ENCODE results near the gene CWH43. TPM values are rescaled to one million over a fixed set of nuclear protein-coding genes. Genes with fewer than 3 reads are reported as not detected.
"Not testable (repeated sequence)": the region's sequence is repeated elsewhere in the genome, so short reads cannot be mapped to it uniquely, and the experiment has no call there.

CWH43 gene
- total and polyA plus RNA-seq, 2 donors (not counting 3 experiments of a cell fraction or from before 2014, with no cell fraction given) = not detected

- POLR2A ChIA-PET = not testable (repeated sequence)
Measured at GRCh38 chr4:48984005-48984404, 2.1 kb upstream of the CWH43 start.

GRCh38 chr4:48985602-48985975 is 486 bp upstream of the CWH43 start:
- POLR2A ChIA-PET = no interaction called here
- DNase-seq (ENCODE audit: low read depth, low spot score) (no peak), FAIRE-seq (no peak)
- Histone ChIP-seq H3K9me1 (replicated peaks; ENCODE audit: control insufficient read depth, extremely low read depth, insufficient read depth, low read length) (no peaks in the 10 kb centered on the region), H3K9ac (replicated peaks; ENCODE audit: extremely low read depth, insufficient read depth, low read length) (no peak overlapping the region), H3K79me2 (ENCODE audit: control insufficient read depth, insufficient read depth, low read length) (no peaks in the 10 kb centered on the region), H2AFZ (ENCODE audit: low read depth, low read length) (no peak overlapping the region), H3K36me3 (ENCODE audit: control insufficient read depth in 2 of 2, extremely low read depth in 1 of 2, insufficient read depth in 2 of 2, low read length in 2 of 2) (no peaks in the 10 kb centered on the region), H3K9me3 (replicated peaks; ENCODE audit: control insufficient read depth, insufficient read depth, low read length) (no peaks in the 10 kb centered on the region), H3K27me3 (ENCODE audit: control insufficient read depth in 2 of 2, insufficient read depth in 2 of 2, low read length in 2 of 2) (peaks cover 27 to 39% of the 10 kb centered on the region in 2 experiments), H3K4me1 (ENCODE audit: control insufficient read depth, extremely low read depth, insufficient read depth, low read length) (no peaks in the 10 kb centered on the region), H4K20me1 (replicated peaks; ENCODE audit: control insufficient read depth, extremely low read depth, insufficient read depth, low read length) (no peaks in the 10 kb centered on the region), H3K27ac (ENCODE audit: insufficient read depth, low read depth, low read length) (no peak overlapping the region), H3K4me3 (replicated peaks in 1 of 3; ENCODE audit: insufficient read depth in 1 of 3, low read depth in 1 of 3, low read length in 3 of 3) (no peak overlapping the region), H3K4me2 (ENCODE audit: insufficient read depth, low read length) (no peak overlapping the region)
- TF ChIP-seq POLR2A (IDR thresholded peaks at IDR 0.05; ENCODE audit: low read depth, low read length) (no peak), JUN (IDR thresholded peaks at IDR 0.05; ENCODE audit: borderline replicate concordance, insufficient read depth, insufficient read length, low read depth) (no peak), GATA2 (IDR thresholded peaks at IDR 0.05; ENCODE audit: insufficient read depth, insufficient read length, low read depth, low read length) (no peak), MYC (IDR thresholded peaks at IDR 0.05; ENCODE audit: low read depth, low read length) (no peak), POLR2AphosphoS5 (IDR thresholded peaks at IDR 0.05; ENCODE audit: insufficient read depth, low read depth, low read length) (no peak), FOS (IDR thresholded peaks at IDR 0.05; ENCODE audit: borderline replicate concordance, insufficient read depth, low read length) (no peak), EZH2 (IDR thresholded peaks at IDR 0.05; ENCODE audit: borderline replicate concordance, low read depth, low read length, severe bottlenecking) (no peak)
- TF ChIP-seq, protein P1, sequence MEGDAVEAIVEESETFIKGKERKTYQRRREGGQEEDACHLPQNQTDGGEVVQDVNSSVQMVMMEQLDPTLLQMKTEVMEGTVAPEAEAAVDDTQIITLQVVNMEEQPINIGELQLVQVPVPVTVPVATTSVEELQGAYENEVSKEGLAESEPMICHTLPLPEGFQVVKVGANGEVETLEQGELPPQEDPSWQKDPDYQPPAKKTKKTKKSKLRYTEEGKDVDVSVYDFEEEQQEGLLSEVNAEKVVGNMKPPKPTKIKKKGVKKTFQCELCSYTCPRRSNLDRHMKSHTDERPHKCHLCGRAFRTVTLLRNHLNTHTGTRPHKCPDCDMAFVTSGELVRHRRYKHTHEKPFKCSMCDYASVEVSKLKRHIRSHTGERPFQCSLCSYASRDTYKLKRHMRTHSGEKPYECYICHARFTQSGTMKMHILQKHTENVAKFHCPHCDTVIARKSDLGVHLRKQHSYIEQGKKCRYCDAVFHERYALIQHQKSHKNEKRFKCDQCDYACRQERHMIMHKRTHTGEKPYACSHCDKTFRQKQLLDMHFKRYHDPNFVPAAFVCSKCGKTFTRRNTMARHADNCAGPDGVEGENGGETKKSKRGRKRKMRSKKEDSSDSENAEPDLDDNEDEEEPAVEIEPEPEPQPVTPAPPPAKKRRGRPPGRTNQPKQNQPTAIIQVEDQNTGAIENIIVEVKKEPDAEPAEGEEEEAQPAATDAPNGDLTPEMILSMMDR (IDR thresholded peaks at IDR 0.05; ENCODE audit: extremely low read depth in 1 of 2, insufficient read depth in 1 of 2, low read depth in 1 of 2, low read length in 2 of 2) = no peak
- TF ChIP-seq, protein P2, sequence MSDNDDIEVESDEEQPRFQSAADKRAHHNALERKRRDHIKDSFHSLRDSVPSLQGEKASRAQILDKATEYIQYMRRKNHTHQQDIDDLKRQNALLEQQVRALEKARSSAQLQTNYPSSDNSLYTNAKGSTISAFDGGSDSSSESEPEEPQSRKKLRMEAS (IDR thresholded peaks at IDR 0.05; ENCODE audit: insufficient read depth, insufficient read length) = no peak
- dilution Hi-C loops (cut with MboI; ENCODE audit: extremely low pct_ligation_motif_present, low sequenced_read_pairs) (no loop called here), intact Hi-C loops (cut with micrococcal nuclease) (no loop called here)
- CTCF ChIA-PET = no interaction called here
- BruUV-seq (replicated peaks) = no TSS peak

More at GRCh38 chr4:48984005-48984404, 2.1 kb upstream of the CWH43 start:
- BruUV-seq (replicated peaks); H2AFZ ChIP-seq (ENCODE audit: low read depth, low read length); FAIRE-seq; H3K27ac ChIP-seq (ENCODE audit: insufficient read depth, low read depth, low read length); DNase-seq (ENCODE audit: low read depth, low spot score); CTCF ChIA-PET; H3K36me3 ChIP-seq (ENCODE audit: control insufficient read depth in 2 of 2, extremely low read depth in 1 of 2, insufficient read depth in 2 of 2, low read length in 2 of 2); H3K4me2 ChIP-seq (ENCODE audit: insufficient read depth, low read length); H4K20me1 ChIP-seq (replicated peaks; ENCODE audit: control insufficient read depth, extremely low read depth, insufficient read depth, low read length); H3K79me2 ChIP-seq (ENCODE audit: control insufficient read depth, insufficient read depth, low read length); H3K9me1 ChIP-seq (replicated peaks; ENCODE audit: control insufficient read depth, extremely low read depth, insufficient read depth, low read length); H3K9me3 ChIP-seq (replicated peaks; ENCODE audit: control insufficient read depth, insufficient read depth, low read length); intact Hi-C loops (cut with micrococcal nuclease); H3K4me3 ChIP-seq (replicated peaks in 1 of 3; ENCODE audit: insufficient read depth in 1 of 3, low read depth in 1 of 3, low read length in 3 of 3); dilution Hi-C loops (cut with MboI; ENCODE audit: extremely low pct_ligation_motif_present, low sequenced_read_pairs); H3K4me1 ChIP-seq (ENCODE audit: control insufficient read depth, extremely low read depth, insufficient read depth, low read length); H3K9ac ChIP-seq (replicated peaks; ENCODE audit: extremely low read depth, insufficient read depth, low read length): not testable (repeated sequence)
- peaks cover 27 to 35% of the 10 kb centered on the region in 2 experiments for H3K27me3 ChIP-seq (ENCODE audit: control insufficient read depth in 2 of 2, insufficient read depth in 2 of 2, low read length in 2 of 2)
